Ascending aorta (tissue), 2 donors: ENCODE measurements around the gene SIK3. TPM values are rescaled to one million over a fixed set of nuclear protein-coding genes. Genes with fewer than 3 reads are reported as not detected.
A peak's percentile ranks its signal among the peaks of the same experiment; 100 is the strongest.

Experiments
- DNase-seq, 2 donors: peaks; one replicate each; pipeline ENCODE4 v3.0.0-alpha.2; 2019; ENCODE audit warnings: low spot score in 2 of 2
- H3K27ac ChIP-seq, 2 donors: fragments of 200-600 bp; sonication (generic); one replicate each; pipeline ENCODE4 v1.5.1; 2016 to 2017; ENCODE audit warnings: mild to moderate bottlenecking in 1 of 2
- H3K27me3 ChIP-seq: fragments of 200-600 bp; sonication (generic); one replicate; pipeline ENCODE4 v1.5.1; 2017
- H3K36me3 ChIP-seq, 2 donors: fragments of 200-600 bp; sonication (generic); one replicate each; pipeline ENCODE4 v1.5.1; 2016
- H3K4me1 ChIP-seq, 2 donors: fragments of 200-600 bp; sonication (generic); one replicate each; pipeline ENCODE4 v1.5.1; 2016 to 2017; ENCODE audit warnings: mild to moderate bottlenecking in 1 of 2
- H3K4me3 ChIP-seq, 2 donors: fragments of 200-600 bp; sonication (generic); one replicate each; pipeline ENCODE4 v1.5.1; 2016 to 2017; ENCODE audit warnings: mild to moderate bottlenecking in 1 of 2
- H3K9me3 ChIP-seq, 2 donors: fragments of 200-600 bp; sonication (generic); one replicate each; pipeline ENCODE4 v1.5.1; 2016
- intact Hi-C: fragments of 100-400 bp; cut with DNase I; formaldehyde crosslinking; loops from one replicate; pipeline ENCODE4 v1.15.1; 2023
- total RNA-seq: library from RNA; depleted of rRNA; stranded (reverse); fragments of >200 nt; gene quantifications from one replicate; pipeline ENCODE4 v1.1.0, GENCODE V29; 2016
- TF ChIP-seq, protein P1 (sequence below), 3 experiments: fragments of 200-600 bp in 2 of 3; fragments of 450-650 bp in 1 of 3; sonication (generic) in 2 of 3; IDR thresholded peaks; one replicate each; pipeline ENCODE4 v1.5.1; 2016 to 2019; ENCODE audit warnings: antibody characterized with exemption in 3 of 3, mild to moderate bottlenecking in 1 of 3, moderate library complexity in 1 of 3

Gene SIK3
- total RNA-seq, 1 donor from 2014 or later = 22.5 TPM

DNA sequence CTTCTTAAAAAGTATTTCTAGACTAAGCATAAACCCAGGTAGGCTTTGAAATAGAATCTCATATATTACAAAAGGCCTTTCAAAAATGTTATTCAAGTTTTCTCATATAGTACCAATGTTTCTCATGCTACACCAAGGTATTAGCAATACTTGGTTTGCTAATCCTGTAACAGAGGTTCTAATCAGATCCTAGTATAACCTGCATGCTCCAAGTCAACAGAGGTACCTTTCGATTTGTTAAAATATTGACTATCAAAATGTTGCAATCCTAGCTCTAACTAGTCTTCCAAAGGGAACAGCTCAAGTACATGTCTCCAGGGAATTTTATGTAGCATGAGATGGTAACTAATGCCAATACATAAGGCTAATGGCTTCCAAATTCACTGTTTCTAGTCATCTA, 162.7 kb downstream of the SIK3 start:
- H3K27ac ChIP-seq = no peak overlapping the region
- TF ChIP-seq, protein P1, sequence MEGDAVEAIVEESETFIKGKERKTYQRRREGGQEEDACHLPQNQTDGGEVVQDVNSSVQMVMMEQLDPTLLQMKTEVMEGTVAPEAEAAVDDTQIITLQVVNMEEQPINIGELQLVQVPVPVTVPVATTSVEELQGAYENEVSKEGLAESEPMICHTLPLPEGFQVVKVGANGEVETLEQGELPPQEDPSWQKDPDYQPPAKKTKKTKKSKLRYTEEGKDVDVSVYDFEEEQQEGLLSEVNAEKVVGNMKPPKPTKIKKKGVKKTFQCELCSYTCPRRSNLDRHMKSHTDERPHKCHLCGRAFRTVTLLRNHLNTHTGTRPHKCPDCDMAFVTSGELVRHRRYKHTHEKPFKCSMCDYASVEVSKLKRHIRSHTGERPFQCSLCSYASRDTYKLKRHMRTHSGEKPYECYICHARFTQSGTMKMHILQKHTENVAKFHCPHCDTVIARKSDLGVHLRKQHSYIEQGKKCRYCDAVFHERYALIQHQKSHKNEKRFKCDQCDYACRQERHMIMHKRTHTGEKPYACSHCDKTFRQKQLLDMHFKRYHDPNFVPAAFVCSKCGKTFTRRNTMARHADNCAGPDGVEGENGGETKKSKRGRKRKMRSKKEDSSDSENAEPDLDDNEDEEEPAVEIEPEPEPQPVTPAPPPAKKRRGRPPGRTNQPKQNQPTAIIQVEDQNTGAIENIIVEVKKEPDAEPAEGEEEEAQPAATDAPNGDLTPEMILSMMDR (IDR thresholded peaks at IDR 0.05) = no peak
- intact Hi-C loops = no loop called here
- peaks cover 0 to 11% of the 10 kb centered on the region in 2 donors for H3K4me1 ChIP-seq
- peaks cover 0 to 4% of the 10 kb centered on the region in 2 donors for H3K36me3 ChIP-seq
- no peak overlapping the region for H3K4me3 ChIP-seq
- H3K9me3 ChIP-seq = no peaks in the 10 kb centered on the region
- no peak for DNase-seq
- no peaks in the 10 kb centered on the region for H3K27me3 ChIP-seq

DNA sequence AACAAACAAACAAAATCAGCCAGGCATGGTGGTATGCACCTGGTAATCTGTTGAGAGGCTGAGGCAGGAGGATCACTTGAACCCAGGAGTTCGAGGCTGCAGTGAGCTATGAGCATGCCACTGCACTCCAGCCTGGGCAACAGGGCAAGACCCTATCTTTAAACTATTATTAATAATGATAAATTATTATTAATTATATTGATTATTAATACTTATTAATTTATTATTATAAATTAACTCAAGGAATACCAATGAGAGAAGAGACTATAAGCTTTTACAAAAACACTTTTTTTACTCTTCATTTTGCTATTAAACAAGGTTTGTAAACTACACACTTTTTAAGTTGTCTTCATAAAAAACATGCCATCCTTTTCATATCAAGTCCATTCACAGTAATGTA, 163.1 kb downstream of the SIK3 start:
- peaks cover 0 to 15% of the 10 kb centered on the region in 2 donors for H3K4me1 ChIP-seq
- no peaks in the 10 kb centered on the region for H3K27me3 ChIP-seq
- TF ChIP-seq, protein P1 (IDR thresholded peaks at IDR 0.05) = no peak
- peaks cover 0 to 4% of the 10 kb centered on the region in 2 donors for H3K36me3 ChIP-seq
- intact Hi-C loops = no loop called here
- no peak overlapping the region for H3K27ac ChIP-seq
- no peak overlapping the region for H3K4me3 ChIP-seq
- no peaks in the 10 kb centered on the region for H3K9me3 ChIP-seq
- no peak for DNase-seq

DNA sequence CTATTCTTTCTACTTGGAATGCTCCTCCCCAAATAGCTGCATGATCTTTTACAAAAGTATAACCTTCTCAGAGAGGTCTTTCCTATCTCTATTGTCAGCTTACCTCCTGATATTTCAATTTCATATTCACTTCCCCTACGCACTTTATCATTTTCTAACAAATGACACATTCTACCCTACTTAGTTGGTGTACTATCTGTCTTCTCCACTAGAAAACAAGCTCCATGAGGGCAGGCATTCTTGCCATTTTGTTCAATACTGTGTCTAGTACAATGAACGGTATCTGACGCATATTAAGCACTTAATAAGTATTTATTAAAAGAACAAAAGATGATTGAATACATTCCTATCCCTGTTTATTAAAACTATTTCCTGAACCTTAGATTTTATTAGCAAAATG, 164.3 kb downstream of the SIK3 start:
- H3K4me3 ChIP-seq = no peak overlapping the region
- peaks cover 0 to 21% of the 10 kb centered on the region in 2 donors for H3K4me1 ChIP-seq
- no peak overlapping the region for H3K27ac ChIP-seq
- intact Hi-C loops = no loop called here
- DNase-seq = no peak
- no peaks in the 10 kb centered on the region for H3K27me3 ChIP-seq
- no peaks in the 10 kb centered on the region for H3K9me3 ChIP-seq
- peaks cover 0 to 4% of the 10 kb centered on the region in 2 donors for H3K36me3 ChIP-seq
- TF ChIP-seq, protein P1 (IDR thresholded peaks at IDR 0.05) = no peak

DNA sequence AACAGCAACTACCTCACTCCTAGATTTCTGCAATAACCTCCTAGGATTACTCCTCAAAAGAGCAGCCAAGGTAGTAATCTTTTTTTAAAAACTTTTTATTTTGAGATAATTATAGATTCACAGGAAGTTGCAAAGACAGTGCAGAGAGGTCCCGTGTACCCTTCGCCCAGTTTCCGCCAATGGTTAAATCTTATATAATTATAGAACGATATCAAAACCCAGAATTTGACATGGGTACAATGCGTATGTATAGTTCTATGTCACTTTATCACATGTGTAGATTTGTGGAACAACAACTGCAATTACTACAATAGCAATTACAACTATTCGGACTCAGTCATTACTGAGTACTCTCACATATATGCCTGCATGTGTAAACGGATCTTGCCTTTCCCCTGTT, 166.0 kb downstream of the SIK3 start:
- intact Hi-C loops = no loop called here
- H3K4me3 ChIP-seq = no peak overlapping the region
- TF ChIP-seq, protein P1 (IDR thresholded peaks at IDR 0.05) = no peak
- H3K36me3 ChIP-seq = peaks cover 0 to 4% of the 10 kb centered on the region in 2 donors
- no peak for DNase-seq
- no peak overlapping the region for H3K27ac ChIP-seq
- no peaks in the 10 kb centered on the region for H3K9me3 ChIP-seq
- H3K27me3 ChIP-seq = no peaks in the 10 kb centered on the region
- peaks cover 0 to 21% of the 10 kb centered on the region in 2 donors for H3K4me1 ChIP-seq

DNA sequence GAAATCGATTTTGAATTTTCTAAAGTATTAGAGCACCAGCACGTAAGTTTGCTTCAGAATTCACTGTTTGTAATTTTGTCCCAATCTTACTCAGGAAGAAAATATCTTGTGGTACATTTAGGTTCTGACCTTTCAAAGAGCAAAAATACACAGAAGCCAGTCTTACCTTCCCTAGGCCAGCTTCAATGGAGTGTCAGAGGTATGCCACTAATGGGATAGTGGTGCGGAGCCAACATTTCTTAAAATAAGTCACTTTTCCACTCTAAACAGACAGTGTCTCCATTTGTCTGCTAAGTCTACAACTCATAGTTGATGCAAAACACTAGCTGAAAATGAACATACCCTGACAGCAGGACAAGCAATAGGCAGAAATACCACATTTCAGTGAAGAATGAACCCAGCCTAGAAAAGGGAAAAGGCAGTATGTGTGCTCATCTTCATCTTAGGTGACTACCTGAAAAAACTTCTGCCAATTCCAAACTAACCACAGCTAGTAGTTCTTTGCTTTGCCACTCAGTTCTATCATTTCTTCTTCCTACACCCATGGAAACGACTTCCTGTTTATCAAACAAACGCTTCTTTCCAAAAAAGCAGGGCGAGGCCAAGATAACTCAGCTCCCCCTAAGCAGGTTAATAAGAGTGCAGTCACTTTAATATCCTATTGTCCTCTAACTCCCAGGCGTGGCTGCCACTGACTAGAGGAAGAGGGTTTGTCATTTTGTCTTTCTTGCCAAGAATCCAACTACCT, 166.8 kb downstream of the SIK3 start:
- no peaks in the 10 kb centered on the region for H3K9me3 ChIP-seq
- TF ChIP-seq, protein P1 (IDR thresholded peaks at IDR 0.05) = no peak
- H3K36me3 ChIP-seq = peaks cover 0 to 4% of the 10 kb centered on the region in 2 donors
- H3K27me3 ChIP-seq = no peaks in the 10 kb centered on the region
- intact Hi-C loops = no loop called here
- H3K4me1 ChIP-seq = peaks cover 0 to 21% of the 10 kb centered on the region in 2 donors
- H3K4me3 ChIP-seq = no peak overlapping the region
- DNase-seq = peak in 1 of 2 donors; percentile 65
- no peak overlapping the region for H3K27ac ChIP-seq
